ENCODE measurements around the gene SNX24.
"Not testable (repeated sequence)": the region's sequence is repeated elsewhere in the genome, so short reads cannot be mapped to it uniquely, and the experiment has no call there.

The SNX24 gene

DNA sequence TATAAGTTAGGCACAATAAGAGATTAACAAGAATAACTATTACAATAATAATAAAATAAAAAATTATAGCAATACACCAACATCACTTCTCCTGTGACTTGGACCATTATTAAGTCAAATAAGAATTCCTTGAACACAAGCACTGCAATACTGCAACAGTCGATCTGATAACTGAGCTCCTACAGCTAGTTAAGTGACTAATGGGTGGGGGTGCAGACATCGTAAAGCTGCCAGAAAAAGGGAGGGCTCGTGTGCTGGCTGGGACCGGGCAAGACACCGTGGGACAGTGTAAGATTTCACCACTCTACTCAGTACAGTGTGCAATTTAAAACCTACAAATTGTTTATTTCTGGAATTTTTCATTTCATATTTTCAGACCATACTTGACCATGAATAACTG is 78.8 kb downstream of the SNX24 start:
- no peak for DNase-seq

- DNase-seq = no peak
Observed at GRCh38 chr5:122924719-122925395, 79.4 kb downstream of the SNX24 start.

DNA sequence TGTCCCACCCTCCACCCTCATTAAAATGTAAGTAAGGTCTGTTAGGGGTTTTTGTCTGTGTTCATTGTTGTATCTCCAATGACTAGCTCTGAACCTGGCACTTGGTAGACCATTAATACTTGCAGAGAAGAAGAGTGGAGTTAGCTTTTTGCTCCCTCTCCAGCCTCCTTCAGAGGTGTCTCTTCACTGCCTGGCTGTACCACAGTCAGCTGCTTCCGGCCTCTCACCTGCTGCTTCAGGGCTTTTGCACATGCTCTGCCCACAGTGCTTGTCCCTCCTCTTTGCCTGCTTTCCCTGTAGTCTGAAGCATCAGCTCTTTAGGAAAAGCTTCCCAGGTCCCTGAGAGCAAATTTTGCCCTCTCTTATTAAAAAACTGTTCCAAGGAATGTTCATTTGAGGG is 83.6 kb downstream of the SNX24 start:
- DNase-seq = no peak

DNA sequence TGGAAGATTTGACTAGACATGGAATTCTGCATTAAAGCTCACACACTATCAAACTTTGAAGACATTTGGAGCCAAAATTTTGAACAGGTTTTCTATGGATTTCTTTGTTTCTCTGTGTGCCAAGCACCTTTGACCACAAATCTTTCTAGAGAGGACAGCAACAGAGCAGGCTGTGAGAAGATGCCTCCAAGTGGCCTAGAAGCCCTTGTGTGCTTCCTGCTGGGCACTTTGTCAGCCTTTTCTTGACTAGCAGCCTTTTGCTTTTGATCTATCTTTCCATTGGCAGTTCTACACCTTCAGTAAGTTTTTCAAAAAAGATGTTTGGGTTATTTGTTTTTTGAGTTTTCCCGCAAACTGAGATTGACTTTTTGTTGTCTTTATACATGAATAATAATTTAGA is 84.6 kb downstream of the SNX24 start:
- no peak for DNase-seq

GRCh38 chr5:122933956-122934355 is 88.5 kb downstream of the SNX24 start:
- DNase-seq = no peak

- no peak for DNase-seq
Observed at GRCh38 chr5:122936088-122936487, 90.7 kb downstream of the SNX24 start.

GRCh38 chr5:122937914-122938313 is 92.5 kb downstream of the SNX24 start:
- no peak for DNase-seq

DNA sequence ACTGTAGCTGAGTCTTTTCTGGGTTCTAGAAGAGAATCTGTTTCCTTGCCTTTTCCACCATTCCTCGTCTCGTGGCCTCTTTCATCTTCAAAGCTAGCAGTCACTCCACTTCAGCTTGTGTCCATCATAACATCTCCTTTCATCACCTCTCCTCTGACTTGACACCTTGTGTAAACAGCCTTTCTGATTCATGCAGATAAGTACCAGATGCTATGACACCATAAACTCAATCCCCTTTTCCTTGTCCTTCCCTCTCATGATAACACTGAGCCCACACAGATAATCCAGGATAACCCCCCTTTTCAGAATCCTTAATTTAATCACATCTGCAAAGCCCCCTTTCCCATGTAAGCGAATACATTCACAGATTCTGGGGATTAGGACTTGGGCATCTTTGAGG is 95.5 kb downstream of the SNX24 start:
- DNase-seq = no peak

DNA sequence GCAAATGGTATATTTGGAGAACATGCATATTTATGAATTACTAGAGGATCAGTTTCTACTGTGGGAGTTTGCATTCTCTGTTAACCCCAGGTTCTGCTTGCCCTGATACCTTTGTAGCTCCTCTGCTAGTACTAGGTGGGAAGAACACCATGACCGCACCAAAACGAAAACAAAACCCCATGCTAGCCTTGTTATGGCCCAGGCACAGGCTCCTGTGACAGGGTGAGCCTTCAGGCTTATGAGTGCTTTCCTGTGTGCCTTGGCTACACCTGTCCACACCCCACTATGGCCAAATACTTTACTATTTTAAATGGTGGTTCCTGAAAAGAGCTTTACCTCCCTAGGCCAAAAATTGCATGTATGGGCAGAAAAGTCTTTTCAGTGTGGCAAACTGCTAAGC is 96.3 kb downstream of the SNX24 start:
- no peak for DNase-seq

- no peak for DNase-seq
Observed at GRCh38 chr5:122942164-122942914, 96.9 kb downstream of the SNX24 start.

- no peak for DNase-seq
Observed at GRCh38 chr5:122943050-122943698, 97.8 kb downstream of the SNX24 start.

- DNase-seq = no peak
Observed at GRCh38 chr5:122944051-122944450, 98.6 kb downstream of the SNX24 start.

- DNase-seq = no peak
Observed at GRCh38 chr5:122947372-122947771, 102.0 kb downstream of the SNX24 start.

DNA sequence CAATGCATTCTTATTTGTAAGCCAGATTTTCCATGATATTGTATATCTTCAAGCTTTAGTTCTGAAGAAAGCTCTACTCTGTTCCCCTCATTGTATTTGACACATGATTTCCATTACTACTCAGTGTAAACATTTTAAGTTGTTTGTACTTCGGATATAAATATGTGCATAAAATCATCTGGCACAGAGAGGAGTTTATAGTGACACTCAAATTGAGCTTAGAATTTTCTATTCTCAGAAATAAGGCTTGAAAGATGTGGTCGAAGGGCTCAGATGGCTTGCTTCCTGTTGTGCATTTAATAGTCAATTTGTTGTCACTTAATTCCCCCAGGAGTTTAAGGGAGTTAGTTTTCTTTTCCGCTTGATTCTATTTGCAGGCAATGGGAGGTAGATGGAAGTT is 102.4 kb downstream of the SNX24 start:
- no peak for DNase-seq

GRCh38 chr5:122948319-122948718 is 102.9 kb downstream of the SNX24 start:
- DNase-seq = no peak

- DNase-seq = no peak
Observed at GRCh38 chr5:122951658-122952057, 106.2 kb downstream of the SNX24 start.

- DNase-seq = no peak
Observed at GRCh38 chr5:122954719-122955118, 109.3 kb downstream of the SNX24 start.

- no peak for DNase-seq
Observed at GRCh38 chr5:122957457-122957856, 112.0 kb downstream of the SNX24 start.

GRCh38 chr5:122959740-122960445 is 114.5 kb downstream of the SNX24 start:
- DNase-seq = no peak

- no peak for DNase-seq
Observed at GRCh38 chr5:122963305-122963704, 117.9 kb downstream of the SNX24 start.

DNA sequence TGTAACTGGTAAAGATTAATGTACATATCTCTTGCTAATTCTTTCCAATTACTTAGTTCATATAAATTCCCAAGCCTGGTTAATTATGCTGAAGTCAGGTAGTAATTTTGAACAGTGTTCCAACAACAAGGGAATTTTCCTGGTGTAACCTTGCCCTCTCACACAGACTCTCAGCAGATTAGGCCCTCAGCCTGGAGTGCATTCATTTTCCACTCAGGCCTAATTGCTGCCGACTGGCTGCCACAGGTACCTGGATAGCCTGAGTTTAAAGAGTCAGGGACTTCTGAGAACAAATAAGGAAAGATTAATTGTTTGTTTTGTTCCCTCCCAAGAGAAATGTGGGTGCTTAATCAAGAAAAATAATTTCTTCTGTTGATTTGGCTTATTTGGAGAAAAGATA is 119.7 kb downstream of the SNX24 start:
- DNase-seq = no peak

- no peak for DNase-seq
Observed at GRCh38 chr5:122967085-122967484, 121.7 kb downstream of the SNX24 start.

DNA sequence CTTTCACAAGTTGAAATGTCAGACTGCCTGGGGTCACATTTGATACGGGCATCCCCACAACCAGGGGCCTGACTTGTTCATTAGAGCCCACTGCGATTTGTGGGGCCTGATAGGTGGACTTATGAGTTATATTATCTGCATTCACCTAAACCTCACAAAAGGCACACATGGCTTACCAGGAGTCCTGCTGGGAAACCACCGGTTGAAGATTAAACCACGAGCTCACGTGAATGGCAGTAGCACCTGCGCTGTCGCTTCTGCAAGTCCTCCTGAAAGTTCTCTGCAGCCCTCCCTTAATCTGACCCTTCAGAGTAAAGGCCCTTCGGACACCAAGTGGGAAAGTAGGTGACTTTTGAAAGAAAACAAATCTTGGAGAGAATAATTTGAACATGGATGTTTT is 122.2 kb downstream of the SNX24 start:
- no peak for DNase-seq

- not testable (repeated sequence) for DNase-seq
Observed at GRCh38 chr5:122968056-122968455, 122.6 kb downstream of the SNX24 start.
